Adipocyte (in vitro differentiated cells): Measurements from ENCODE around the gene CFAP54.

Source experiments
- DNase-seq: peaks from one replicate; pipeline ENCODE4 v3.0.0-alpha.2; 2015; ENCODE audit warnings: low read depth
- H3K27me3 ChIP-seq: replicated peaks from 2 replicates; pipeline ENCODE4 v1.7.0; 2013; ENCODE audit warnings: mild to moderate bottlenecking, low read length, moderate library complexity; ENCODE audit not compliant: control insufficient read depth, insufficient read depth
- H3K36me3 ChIP-seq: 2 replicates; pipeline ENCODE4 v1.7.0; 2013; ENCODE audit warnings: low read length, mild to moderate bottlenecking, moderate library complexity; ENCODE audit not compliant: control insufficient read depth, insufficient read depth, severe bottlenecking
- H3K4me1 ChIP-seq: 2 replicates; pipeline ENCODE4 v1.7.0; 2013; ENCODE audit warnings: mild to moderate bottlenecking, low read length, moderate library complexity; ENCODE audit not compliant: control insufficient read depth, insufficient read depth
- H3K4me3 ChIP-seq: 2 replicates; pipeline ENCODE4 v1.7.0; 2013; ENCODE audit warnings: mild to moderate bottlenecking, low read length, moderate library complexity
- H3K9ac ChIP-seq: 2 replicates; pipeline ENCODE4 v1.7.0; 2013; ENCODE audit warnings: mild to moderate bottlenecking, low read length, moderate library complexity
- H3K9me3 ChIP-seq: 2 replicates; pipeline ENCODE4 v1.7.0; 2013; ENCODE audit warnings: mild to moderate bottlenecking, low read length, moderate library complexity; ENCODE audit not compliant: control insufficient read depth

Gene CFAP54

DNA sequence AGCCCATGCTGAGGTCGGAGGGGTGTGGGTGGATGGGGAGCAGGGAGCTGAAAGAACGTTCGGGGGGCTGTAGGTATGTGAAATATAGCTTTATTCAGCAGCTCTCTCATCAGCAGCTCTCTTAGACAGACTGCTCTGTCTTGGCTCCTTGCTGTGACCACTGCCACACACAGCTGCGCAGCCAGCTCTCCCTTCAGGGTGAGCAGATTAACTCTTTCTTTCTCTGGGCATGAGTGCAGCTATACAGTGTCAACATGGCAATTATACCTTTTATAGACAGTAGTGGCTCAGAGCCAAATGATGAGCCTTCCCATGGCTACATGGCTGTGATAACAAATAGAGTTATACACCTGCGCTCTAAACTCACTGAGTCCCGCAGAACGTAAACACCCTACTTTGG, 280.0 kb downstream of the CFAP54 start:
- Histone ChIP-seq H3K9ac (no peak overlapping the region), H3K9me3 (no peaks in the 10 kb centered on the region), H3K36me3 (no peaks in the 10 kb centered on the region), H3K4me3 (no peak overlapping the region), H3K27me3 (no peaks in the 10 kb centered on the region), H3K4me1 (no peaks in the 10 kb centered on the region)
- DNase-seq: no peak

DNA sequence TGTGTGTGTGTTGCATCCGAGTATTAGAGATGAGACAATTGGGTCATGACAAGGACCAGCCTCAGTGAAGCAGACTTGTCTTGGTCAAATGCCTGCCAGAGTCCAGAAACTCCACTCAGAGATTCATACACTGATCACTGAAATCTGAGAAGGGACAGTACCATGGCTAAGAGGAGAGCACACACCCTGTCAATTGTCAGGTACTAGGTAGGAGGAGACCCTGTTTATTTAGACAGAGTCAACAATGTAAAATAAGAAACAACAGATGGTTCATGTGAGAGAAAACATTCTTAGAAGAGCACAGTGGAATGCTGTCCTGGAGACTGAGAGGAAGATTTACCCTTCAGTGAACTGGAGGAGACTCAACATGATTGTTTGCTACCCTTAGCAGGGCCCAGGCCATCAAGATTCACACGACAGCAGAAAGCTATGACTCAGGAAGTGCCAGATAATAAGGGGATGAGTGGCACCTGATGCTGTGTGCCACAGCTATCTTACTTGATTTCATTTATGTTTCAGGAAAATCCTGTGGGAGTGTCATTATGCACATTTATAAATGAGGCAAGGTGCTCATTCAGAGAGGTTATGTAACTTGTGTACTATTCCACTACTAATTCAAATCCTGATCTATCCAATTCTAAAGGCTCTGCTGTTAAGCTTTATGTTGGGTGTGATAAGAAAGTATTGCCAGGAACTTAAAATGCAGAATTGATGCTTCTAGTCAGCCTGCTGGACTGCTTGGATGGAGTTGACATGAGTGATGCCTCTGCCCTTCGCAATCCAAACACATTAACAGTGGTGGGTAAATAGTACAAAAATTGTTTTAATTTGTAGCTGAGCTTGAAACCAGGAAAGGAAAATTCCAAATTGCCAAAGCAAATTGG, 281.1 kb downstream of the CFAP54 start:
- Histone ChIP-seq H3K9me3 (no peaks in the 10 kb centered on the region), H3K27me3 (no peaks in the 10 kb centered on the region), H3K36me3 (no peaks in the 10 kb centered on the region), H3K4me3 (no peak overlapping the region), H3K9ac (no peak overlapping the region), H3K4me1 (no peaks in the 10 kb centered on the region)
- DNase-seq: no peak

GRCh38 chr12:96773031-96773430, 283.7 kb downstream of the CFAP54 start:
- no peaks in the 10 kb centered on the region for H3K36me3 ChIP-seq
- no peak overlapping the region for H3K9ac ChIP-seq

DNA sequence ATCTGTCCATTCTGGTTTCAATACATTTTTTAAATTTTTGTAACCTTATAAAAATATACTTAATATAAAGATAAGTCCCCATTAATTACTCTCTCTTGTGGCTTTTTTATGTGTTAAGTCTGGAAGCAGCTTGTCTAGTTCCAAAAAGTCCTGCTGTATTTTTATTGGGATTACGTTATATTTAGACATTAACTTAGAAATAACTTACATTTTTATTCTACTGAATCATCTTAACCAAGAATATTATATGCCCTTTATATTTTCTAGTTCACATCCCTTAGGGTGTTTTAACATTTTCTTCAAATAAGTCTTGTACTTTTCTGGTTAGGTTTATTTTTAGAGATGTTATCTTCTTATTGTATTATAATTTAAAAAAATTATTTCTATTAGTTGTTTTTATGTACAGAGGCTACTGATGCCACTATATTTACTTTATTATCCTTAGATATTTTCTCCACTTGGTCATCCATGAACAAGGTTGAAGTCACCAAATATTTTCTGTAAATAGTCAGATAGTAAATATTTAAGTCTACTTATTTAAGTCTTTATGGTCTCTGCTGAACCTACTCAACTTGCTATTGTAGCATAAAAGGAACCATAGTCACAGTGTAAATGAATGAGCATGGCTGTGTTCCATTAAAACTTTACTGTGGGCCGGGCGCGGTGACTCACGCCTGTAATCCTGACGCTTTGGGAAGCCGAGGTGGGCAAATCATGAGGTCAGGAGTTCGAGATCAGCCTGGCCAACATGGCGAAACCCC, 285.3 kb downstream of the CFAP54 start:
- Histone ChIP-seq H3K9ac (no peak overlapping the region), H3K36me3 (no peaks in the 10 kb centered on the region), H3K4me3 (no peak overlapping the region), H3K27me3 (no peaks in the 10 kb centered on the region), H3K4me1 (no peaks in the 10 kb centered on the region), H3K9me3 (no peaks in the 10 kb centered on the region)
- peak; percentile 36 for DNase-seq

More at GRCh38 chr12:96773031-96773430, 283.7 kb downstream of the CFAP54 start:
- Histone ChIP-seq H3K27me3 (no peaks in the 10 kb centered on the region), H3K4me3 (no peak overlapping the region), H3K4me1 (no peaks in the 10 kb centered on the region), H3K9me3 (no peaks in the 10 kb centered on the region)
- DNase-seq: no peak

DNA sequence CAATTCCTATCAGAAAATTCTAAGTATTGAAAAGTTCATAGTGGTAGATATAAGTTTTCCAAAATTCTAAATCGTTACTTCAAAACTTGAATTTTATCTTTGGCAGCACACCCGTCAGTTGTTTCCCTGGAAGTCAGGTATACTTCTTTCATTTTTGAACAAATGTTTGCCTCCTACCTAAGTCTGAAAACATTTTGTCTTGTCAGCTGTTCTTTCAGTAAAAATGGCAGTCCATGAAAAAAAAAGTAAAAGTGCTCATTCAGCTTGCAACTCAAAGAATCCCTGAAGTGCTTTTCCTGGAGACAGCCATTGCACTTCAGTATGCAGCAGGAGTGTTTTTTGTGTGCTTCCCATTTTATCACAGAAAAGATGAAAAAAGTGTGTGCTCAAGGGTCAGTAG, 287.5 kb downstream of the CFAP54 start:
- Histone ChIP-seq H3K27me3 (no peaks in the 10 kb centered on the region), H3K9ac (no peak overlapping the region), H3K4me1 (no peaks in the 10 kb centered on the region), H3K9me3 (no peaks in the 10 kb centered on the region), H3K36me3 (no peaks in the 10 kb centered on the region), H3K4me3 (no peak overlapping the region)
- DNase-seq: no peak

GRCh38 chr12:96780330-96780729, 291.0 kb downstream of the CFAP54 start:
- Histone ChIP-seq H3K36me3 (no peaks in the 10 kb centered on the region), H3K27me3 (no peaks in the 10 kb centered on the region), H3K9me3 (no peaks in the 10 kb centered on the region), H3K4me3 (no peak overlapping the region), H3K9ac (no peak overlapping the region), H3K4me1 (no peaks in the 10 kb centered on the region)
- DNase-seq: no peak

DNA sequence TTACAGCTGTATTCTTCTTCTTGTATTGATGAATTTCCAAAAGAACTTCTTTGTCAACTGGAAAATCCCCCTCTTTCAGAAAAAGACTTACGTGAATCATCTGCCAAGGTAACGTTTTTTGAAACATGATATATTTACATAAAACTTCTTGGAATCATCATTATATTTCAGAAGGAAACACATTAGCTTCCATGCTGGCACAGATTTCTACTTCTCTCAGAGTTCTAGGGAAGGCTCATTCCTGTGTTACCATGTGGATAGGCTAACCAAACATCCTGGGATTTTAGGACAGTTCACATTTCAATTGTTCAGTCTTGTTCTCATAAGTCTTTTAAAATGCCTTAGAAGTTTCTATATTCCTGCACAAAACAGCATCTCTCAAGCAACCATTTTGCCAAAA, 297.4 kb downstream of the CFAP54 start:
- H3K4me3 ChIP-seq: no peak overlapping the region
- no peak overlapping the region for H3K9ac ChIP-seq

DNA sequence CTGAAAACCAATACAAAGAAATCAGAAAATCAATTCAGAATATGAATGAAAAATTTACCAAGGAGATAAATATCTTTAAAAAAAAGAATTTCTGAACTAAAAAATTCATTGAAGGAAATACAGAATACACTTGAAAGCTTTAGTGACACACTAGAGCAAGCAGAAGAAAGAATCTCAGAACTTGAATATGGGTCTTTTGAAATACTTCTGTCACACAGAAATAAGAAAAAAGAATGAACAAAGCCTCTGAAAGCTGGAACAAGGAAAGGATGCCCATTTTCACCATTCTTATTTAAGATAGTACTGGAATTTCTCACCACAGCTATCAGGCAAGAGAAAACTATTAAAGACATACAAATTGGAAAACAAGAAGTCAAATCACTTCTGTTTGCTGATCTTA, 314.6 kb downstream of the CFAP54 start:
- Histone ChIP-seq H3K36me3 (no peaks in the 10 kb centered on the region), H3K9me3 (peaks cover 13% of the 10 kb centered on the region), H3K27me3 (no peaks in the 10 kb centered on the region), H3K4me3 (no peak overlapping the region), H3K4me1 (no peaks in the 10 kb centered on the region), H3K9ac (no peak overlapping the region)
- no peak for DNase-seq

More for the DNA sequence above, 297.4 kb downstream of the CFAP54 start:
- no peak for DNase-seq
- no peaks in the 10 kb centered on the region for H3K27me3 ChIP-seq
- H3K9me3 ChIP-seq: no peaks in the 10 kb centered on the region
- H3K4me1 ChIP-seq: no peaks in the 10 kb centered on the region
- H3K36me3 ChIP-seq: no peaks in the 10 kb centered on the region

DNA sequence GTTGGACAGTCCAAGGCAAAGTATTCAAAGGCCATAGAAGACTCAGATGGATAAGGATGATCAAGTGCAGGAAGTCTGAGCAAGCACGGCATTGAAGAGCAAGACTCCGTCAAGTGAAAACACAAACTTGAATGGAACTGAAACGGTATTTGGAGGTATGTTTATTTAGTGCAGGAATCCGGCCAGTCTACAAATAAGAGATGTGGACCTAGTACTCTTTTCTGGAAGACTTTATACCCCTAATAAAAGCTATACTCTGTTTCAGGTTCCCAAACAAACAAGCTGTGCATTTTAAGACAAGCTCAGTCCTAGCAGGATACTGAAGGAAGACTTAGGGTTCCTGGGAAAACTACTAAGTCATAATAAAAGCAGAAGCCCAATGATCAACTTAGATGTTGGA, 316.9 kb downstream of the CFAP54 start:
- H3K4me1 ChIP-seq: no peaks in the 10 kb centered on the region
- no peak overlapping the region for H3K4me3 ChIP-seq
- DNase-seq: no peak

DNA sequence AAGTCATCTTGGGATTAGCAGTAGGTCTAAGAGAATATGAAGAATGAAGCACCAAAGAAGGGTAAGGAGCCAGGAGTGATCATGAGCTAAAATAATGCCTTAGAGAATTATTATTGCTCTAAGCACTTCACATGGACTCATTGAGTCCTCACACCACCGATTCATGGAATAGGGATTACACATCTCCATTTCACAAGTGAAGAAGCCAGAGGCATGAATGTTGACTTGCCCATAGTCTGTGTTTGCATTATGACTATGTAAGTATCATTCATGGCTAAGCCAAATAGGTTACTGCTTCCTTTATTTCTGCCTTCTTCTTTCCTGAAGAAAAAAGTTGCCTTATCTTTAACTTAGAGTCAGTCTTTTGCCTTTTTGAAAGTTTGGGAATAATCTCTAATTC, 318.4 kb downstream of the CFAP54 start:
- Histone ChIP-seq H3K27me3 (no peaks in the 10 kb centered on the region), H3K9ac (no peak overlapping the region), H3K36me3 (no peaks in the 10 kb centered on the region), H3K4me1 (no peaks in the 10 kb centered on the region), H3K4me3 (no peak overlapping the region), H3K9me3 (peaks cover 13% of the 10 kb centered on the region)
- no peak for DNase-seq

More for the DNA sequence above, 316.9 kb downstream of the CFAP54 start:
- H3K9me3 ChIP-seq: peaks cover 13% of the 10 kb centered on the region
- no peaks in the 10 kb centered on the region for H3K36me3 ChIP-seq
- no peak overlapping the region for H3K9ac ChIP-seq
- H3K27me3 ChIP-seq: no peaks in the 10 kb centered on the region

- Histone ChIP-seq H3K4me1 (no peaks in the 10 kb centered on the region), H3K4me3 (no peak overlapping the region), H3K36me3 (no peaks in the 10 kb centered on the region), H3K9me3 (peaks cover 13% of the 10 kb centered on the region), H3K9ac (no peak overlapping the region), H3K27me3 (no peaks in the 10 kb centered on the region)
- DNase-seq: no peak
These were observed 319.2 kb downstream of the CFAP54 start for GRCh38 chr12:96808587-96808986.
